Tibial nerve (tissue), 4 donors: ENCODE data around the gene ANKRA2. TPM values are rescaled to one million over a fixed set of nuclear protein-coding genes. Genes with fewer than 3 reads are reported as not detected.

Experiments used
- DNase-seq, 2 donors: peaks; one replicate each; pipeline ENCODE4 v3.0.0-alpha.2; 2019; ENCODE audit warnings: low spot score in 2 of 2
- H3K27ac ChIP-seq, 4 donors: fragments of 200-600 bp; sonication (generic) in 3 of 4; one replicate each; pipeline ENCODE4 v1.5.1; 2017 to 2019; ENCODE audit warnings: mild to moderate bottlenecking in 1 of 4
- H3K27me3 ChIP-seq, 2 donors: fragments of 200-600 bp; sonication (generic) in 1 of 2; one replicate each; pipeline versions ENCODE4 v1.5.1 to v1.6.0; 2017 to 2019
- H3K36me3 ChIP-seq, 3 donors: fragments of 200-600 bp; sonication (generic); one replicate each; pipeline ENCODE4 v1.5.1; 2018 to 2019
- H3K4me1 ChIP-seq, 4 donors: fragments of 200-600 bp; sonication (generic) in 3 of 4; one replicate each; pipeline ENCODE4 v1.5.1; 2017 to 2019
- H3K4me3 ChIP-seq, 4 donors: fragments of 200-600 bp; sonication (generic) in 3 of 4; one replicate each; pipeline ENCODE4 v1.5.1; 2017 to 2019; ENCODE audit warnings: mild to moderate bottlenecking in 1 of 4, moderate library complexity in 1 of 4
- H3K9me3 ChIP-seq, 4 donors: fragments of 200-600 bp; sonication (generic) in 3 of 4; one replicate each; pipeline ENCODE4 v1.5.1; 2017 to 2019
- EP300 ChIP-seq, 2 donors: sonication (generic); formaldehyde crosslinking; IDR thresholded peaks; one replicate each; pipeline ENCODE4 v1.6.1; 2017; ENCODE audit warnings: antibody characterized with exemption in 2 of 2, mild to moderate bottlenecking in 1 of 2
- POLR2A ChIP-seq, 2 donors: fragments of 450-650 bp; IDR thresholded peaks; one replicate each; pipeline ENCODE4 v1.6.1; 2017; ENCODE audit warnings: antibody characterized with exemption in 2 of 2, mild to moderate bottlenecking in 2 of 2, moderate library complexity in 2 of 2
- WGBS, 2 donors: methylation state at CpG; one replicate each; pipeline ENCODE4 v1.1.5; 2018; 5-methylcytosine and 5-hydroxymethylcytosine counted together
- total RNA-seq, 4 donors: library from RNA; depleted of rRNA; stranded (reverse); fragments of >200 nt; gene quantifications; one replicate each; pipeline ENCODE4 v1.1.0, GENCODE V29; 2016
- TF ChIP-seq, protein P1 (sequence below), 5 experiments: fragments of 200-600 bp in 3 of 5; fragments of 450-650 bp in 2 of 5; sonication (generic) in 3 of 5; IDR thresholded peaks; one replicate each; pipeline ENCODE4 v1.5.1; 2016 to 2019; ENCODE audit warnings: antibody characterized with exemption in 5 of 5, mild to moderate bottlenecking in 3 of 5, moderate library complexity in 2 of 5

The ANKRA2 gene
- total RNA-seq, 4 donors from 2014 or later, result 24.3 to 46.7 (median 33.5) TPM

DNA sequence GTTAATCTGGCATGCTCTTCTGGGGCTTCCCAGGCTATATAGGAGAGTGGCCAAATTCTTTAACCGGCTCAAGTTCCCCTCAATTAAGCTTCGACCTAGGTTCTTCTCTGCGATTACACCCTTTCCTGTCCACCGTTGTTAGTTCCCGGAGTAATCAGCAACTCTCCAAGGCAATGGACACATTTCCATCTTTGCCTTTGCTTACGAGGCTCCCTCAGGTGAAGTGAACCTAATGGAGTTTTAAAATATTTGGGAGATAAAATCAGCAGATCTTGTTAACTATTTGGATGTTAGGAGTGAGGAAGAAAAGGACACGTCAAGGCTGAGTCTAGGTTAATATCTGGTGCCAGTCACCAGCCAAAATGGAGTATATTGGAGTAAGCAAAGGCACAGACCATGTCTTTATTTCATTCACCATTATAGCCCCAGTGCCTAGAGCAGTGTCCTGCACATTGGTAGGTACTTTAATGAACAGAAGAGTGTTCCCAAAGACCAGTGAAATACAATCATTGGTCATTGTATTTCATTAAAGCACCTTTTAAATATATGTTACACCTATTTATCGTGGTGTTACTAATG, 619 bp upstream of the ANKRA2 start:
- peaks cover 0 to 36% (median 24%) of the 10 kb centered on the region in 4 donors for H3K4me1 ChIP-seq
- H3K9me3 ChIP-seq, result no peaks in the 10 kb centered on the region
- H3K36me3 ChIP-seq, result peaks cover 0 to 37% (median 0%) of the 10 kb centered on the region in 3 donors
- no peak for DNase-seq
- WGBS, 2 donors, result 4 to 8% methylated on average over 8 of the region's 8 CpGs
- TF ChIP-seq EP300 (IDR thresholded peaks at IDR 0.05) (no peak), POLR2A (IDR thresholded peaks at IDR 0.05) (no peak)
- TF ChIP-seq, protein P1, sequence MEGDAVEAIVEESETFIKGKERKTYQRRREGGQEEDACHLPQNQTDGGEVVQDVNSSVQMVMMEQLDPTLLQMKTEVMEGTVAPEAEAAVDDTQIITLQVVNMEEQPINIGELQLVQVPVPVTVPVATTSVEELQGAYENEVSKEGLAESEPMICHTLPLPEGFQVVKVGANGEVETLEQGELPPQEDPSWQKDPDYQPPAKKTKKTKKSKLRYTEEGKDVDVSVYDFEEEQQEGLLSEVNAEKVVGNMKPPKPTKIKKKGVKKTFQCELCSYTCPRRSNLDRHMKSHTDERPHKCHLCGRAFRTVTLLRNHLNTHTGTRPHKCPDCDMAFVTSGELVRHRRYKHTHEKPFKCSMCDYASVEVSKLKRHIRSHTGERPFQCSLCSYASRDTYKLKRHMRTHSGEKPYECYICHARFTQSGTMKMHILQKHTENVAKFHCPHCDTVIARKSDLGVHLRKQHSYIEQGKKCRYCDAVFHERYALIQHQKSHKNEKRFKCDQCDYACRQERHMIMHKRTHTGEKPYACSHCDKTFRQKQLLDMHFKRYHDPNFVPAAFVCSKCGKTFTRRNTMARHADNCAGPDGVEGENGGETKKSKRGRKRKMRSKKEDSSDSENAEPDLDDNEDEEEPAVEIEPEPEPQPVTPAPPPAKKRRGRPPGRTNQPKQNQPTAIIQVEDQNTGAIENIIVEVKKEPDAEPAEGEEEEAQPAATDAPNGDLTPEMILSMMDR (IDR thresholded peaks at IDR 0.05), result no peak
- peak overlapping the region; percentile 53 to 91 (median 79) for H3K4me3 ChIP-seq
- H3K27me3 ChIP-seq, result no peaks in the 10 kb centered on the region
- H3K27ac ChIP-seq, result peak overlapping the region; percentile 72 to 99 (median 97)

DNA sequence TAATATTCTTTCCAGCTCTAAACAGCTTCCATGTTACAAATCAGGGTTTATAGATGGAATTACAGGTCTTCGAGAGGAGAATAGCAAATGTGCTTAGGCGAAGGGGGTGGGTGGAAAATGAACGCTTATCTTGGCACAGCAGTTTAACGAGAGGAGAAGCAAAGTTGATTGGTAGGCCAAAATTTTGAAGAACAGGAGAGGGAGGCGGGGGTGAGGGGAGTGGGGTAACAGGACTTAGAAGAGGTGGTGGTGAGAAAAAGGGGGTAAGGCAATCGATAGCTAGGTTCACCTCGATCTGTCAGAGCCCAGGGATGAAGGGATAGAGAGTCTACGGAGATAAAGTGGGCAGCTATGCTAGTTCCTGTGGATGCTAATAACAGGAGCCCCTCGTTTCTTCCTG, 764 bp downstream of the ANKRA2 start:
- WGBS, 2 donors, result 1 to 3% methylated on average over 9 of the region's 9 CpGs
- Histone ChIP-seq H3K9me3 (no peaks in the 10 kb centered on the region), H3K36me3 (peaks cover 0 to 37% (median 6%) of the 10 kb centered on the region in 3 donors), H3K4me3 (peak overlapping the region; percentile 53 to 91 (median 79)), H3K27me3 (no peaks in the 10 kb centered on the region), H3K27ac (peak overlapping the region; percentile 72 to 99 (median 97)), H3K4me1 (peaks cover 0 to 36% (median 24%) of the 10 kb centered on the region in 4 donors)
- TF ChIP-seq, protein P1 (IDR thresholded peaks at IDR 0.05), result no peak
- TF ChIP-seq EP300 (IDR thresholded peaks at IDR 0.05) (no peak), POLR2A (IDR thresholded peaks at IDR 0.05) (no peak)
- DNase-seq, result no peak

DNA sequence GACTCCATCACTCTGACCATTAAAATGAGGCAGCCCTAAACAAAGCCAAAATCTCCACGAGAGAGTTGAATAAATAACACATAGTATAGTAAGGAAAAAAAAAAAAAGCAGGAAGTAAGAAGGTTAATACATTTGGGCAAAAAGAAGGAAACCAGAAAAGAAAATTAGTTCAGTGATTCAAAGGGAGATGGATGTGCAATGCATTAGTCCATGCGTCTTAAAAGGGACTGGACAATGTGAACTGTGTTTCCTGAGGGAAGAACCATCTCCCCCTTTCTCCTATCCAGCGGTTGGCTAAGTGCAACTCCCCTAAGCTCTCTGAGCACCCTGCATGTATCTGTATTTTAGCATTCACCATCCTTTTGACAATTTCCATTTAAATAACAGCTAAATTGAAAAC, 1.4 kb downstream of the ANKRA2 start:
- H3K9me3 ChIP-seq, result no peaks in the 10 kb centered on the region
- TF ChIP-seq EP300 (IDR thresholded peaks at IDR 0.05) (no peak), POLR2A (IDR thresholded peaks at IDR 0.05) (no peak)
- TF ChIP-seq, protein P1 (IDR thresholded peaks at IDR 0.05), result no peak
- H3K27me3 ChIP-seq, result no peaks in the 10 kb centered on the region
- H3K4me3 ChIP-seq, result peak overlapping the region; percentile 53 to 91 (median 79)
- no peak for DNase-seq
- WGBS, 2 donors, result 16 to 24% methylated on average over 3 of the region's 3 CpGs
- peaks cover 0 to 36% (median 24%) of the 10 kb centered on the region in 4 donors for H3K4me1 ChIP-seq
- peak overlapping the region in 3 of 4 donors; percentile 96 to 99 (median 98) for H3K27ac ChIP-seq
- peaks cover 0 to 38% (median 6%) of the 10 kb centered on the region in 3 donors for H3K36me3 ChIP-seq

DNA sequence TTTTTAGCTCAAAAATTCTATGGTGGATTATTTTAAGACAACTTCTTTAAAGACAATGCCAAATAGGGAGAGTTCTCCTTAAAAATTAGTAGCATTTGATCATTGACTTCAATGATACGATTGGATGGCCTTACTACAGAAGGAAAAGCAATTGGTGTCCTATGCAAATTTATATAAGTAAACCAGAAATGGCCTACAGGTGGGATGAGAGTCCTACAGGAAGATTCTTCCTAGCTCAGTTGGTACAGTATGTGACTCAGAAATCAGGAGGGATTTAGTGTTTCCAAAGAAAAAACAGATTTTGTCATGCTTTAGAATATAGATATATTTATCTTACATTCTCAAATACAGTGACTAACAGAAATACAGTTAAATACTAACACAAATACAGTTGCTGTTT, 6.5 kb downstream of the ANKRA2 start:
- Histone ChIP-seq H3K27me3 (no peaks in the 10 kb centered on the region), H3K4me1 (peaks cover 0 to 12% (median 9%) of the 10 kb centered on the region in 4 donors), H3K27ac (no peak overlapping the region), H3K9me3 (no peaks in the 10 kb centered on the region), H3K4me3 (no peak overlapping the region), H3K36me3 (peaks cover 0 to 86% (median 16%) of the 10 kb centered on the region in 3 donors)
- TF ChIP-seq POLR2A (IDR thresholded peaks at IDR 0.05), result no peak
- no peak for TF ChIP-seq EP300 (IDR thresholded peaks at IDR 0.05)
- TF ChIP-seq, protein P1 (IDR thresholded peaks at IDR 0.05), result no peak
- 77 to 85% methylated on average over 1 of the region's 1 CpG for WGBS, 2 donors
- no peak for DNase-seq

DNA sequence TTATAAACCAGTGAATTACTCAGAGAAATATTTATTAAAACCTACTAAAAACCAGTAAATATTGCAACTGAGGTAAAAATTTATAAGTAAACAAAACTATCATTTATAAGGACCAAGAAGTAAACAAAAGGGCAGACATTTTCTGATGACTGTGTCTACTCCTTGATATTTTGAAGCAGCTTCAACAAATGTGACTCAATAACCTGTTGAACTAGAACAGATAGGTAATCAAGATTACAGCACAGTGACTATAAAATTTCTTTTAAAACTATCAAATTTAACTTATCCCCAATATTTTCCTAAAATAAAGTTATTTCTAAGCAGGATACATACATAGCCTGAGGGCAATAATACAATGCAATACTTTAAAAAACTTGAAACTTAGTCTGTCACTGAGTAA, 12.8 kb downstream of the ANKRA2 start:
- H3K27ac ChIP-seq, result no peak overlapping the region
- H3K9me3 ChIP-seq, result no peaks in the 10 kb centered on the region
- no peaks in the 10 kb centered on the region for H3K27me3 ChIP-seq
- no peaks in the 10 kb centered on the region for H3K4me1 ChIP-seq
- TF ChIP-seq POLR2A (IDR thresholded peaks at IDR 0.05), result no peak
- no peak for TF ChIP-seq EP300 (IDR thresholded peaks at IDR 0.05)
- TF ChIP-seq, protein P1 (IDR thresholded peaks at IDR 0.05), result no peak
- peaks cover 0 to 68% (median 14%) of the 10 kb centered on the region in 3 donors for H3K36me3 ChIP-seq
- no peak for DNase-seq
- no peak overlapping the region for H3K4me3 ChIP-seq
